ENCODE measurements around the gene C14orf180.

The C14orf180 gene

GRCh38 chr14:104550340-104550860 is 29.2 kb upstream of the C14orf180 start:
- no peak for DNase-seq

GRCh38 chr14:104550861-104551728 is 28.5 kb upstream of the C14orf180 start:
- no peak for DNase-seq

GRCh38 chr14:104551851-104552737 is 27.5 kb upstream of the C14orf180 start:
- no peak for DNase-seq

GRCh38 chr14:104552738-104553125 is 26.8 kb upstream of the C14orf180 start:
- no peak for DNase-seq

GRCh38 chr14:104553166-104554087 is 26.1 kb upstream of the C14orf180 start:
- no peak for DNase-seq

- no peak for DNase-seq
These were observed 25.4 kb upstream of the C14orf180 start for GRCh38 chr14:104554088-104554607.

- no peak for DNase-seq
These were observed 24.7 kb upstream of the C14orf180 start for GRCh38 chr14:104554608-104555429.

GRCh38 chr14:104555430-104556255 is 23.9 kb upstream of the C14orf180 start:
- DNase-seq = no peak

- DNase-seq = no peak
These were observed 23.1 kb upstream of the C14orf180 start for GRCh38 chr14:104556256-104557021.

GRCh38 chr14:104557086-104557485 is 22.5 kb upstream of the C14orf180 start:
- no peak for DNase-seq

- DNase-seq = no peak
These were observed 21.8 kb upstream of the C14orf180 start for GRCh38 chr14:104557766-104558165.

- DNase-seq = no peak
These were observed 21.1 kb upstream of the C14orf180 start for GRCh38 chr14:104558231-104559027.

GRCh38 chr14:104559028-104559803 is 20.3 kb upstream of the C14orf180 start:
- DNase-seq = no peak

- DNase-seq = no peak
These were observed 19.6 kb upstream of the C14orf180 start for GRCh38 chr14:104559804-104560585.

GRCh38 chr14:104560586-104560945 is 19.0 kb upstream of the C14orf180 start:
- DNase-seq = no peak

- no peak for DNase-seq
These were observed 18.4 kb upstream of the C14orf180 start for GRCh38 chr14:104561124-104561557.

Data from activated CD4-positive, alpha-beta T cell treated with anti-CD3 and anti-CD28 coated beads, Interleukin-2, amount 50 U/mL, for 4 hours (primary cell).